Transverse colon (tissue), 4 donors: ENCODE data around the gene HEBP1. TPM values are rescaled to one million over a fixed set of nuclear protein-coding genes. Genes with fewer than 3 reads are reported as not detected.
A peak's percentile ranks its signal among the peaks of the same experiment; 100 is the strongest.

ENCODE experiments used
- DNase-seq: peaks from one replicate; pipeline ENCODE4 v3.0.0-alpha.2; 2019
- H3K27ac ChIP-seq, 4 donors: fragments of 200-600 bp; sonication (generic); 2 replicates each; pipeline ENCODE4 v1.5.1; 2016 to 2018; ENCODE audit warnings: inconsistent platforms in 4 of 4
- H3K27me3 ChIP-seq: fragments of 200-600 bp; sonication (generic); 2 replicates; pipeline ENCODE4 v1.5.1; 2017; ENCODE audit warnings: inconsistent platforms
- H3K36me3 ChIP-seq, 4 donors: fragments of 200-600 bp; sonication (generic); 2 replicates each; pipeline ENCODE4 v1.5.1; 2017 to 2019; ENCODE audit warnings: inconsistent platforms in 4 of 4
- H3K4me1 ChIP-seq, 4 donors: fragments of 200-600 bp; sonication (generic); 2 replicates each; pipeline ENCODE4 v1.5.1; 2017 to 2020; ENCODE audit warnings: inconsistent platforms in 4 of 4
- H3K4me3 ChIP-seq, 4 donors: fragments of 200-600 bp; sonication (generic); 1 replicate in 1 of 4; 2 replicates in 3 of 4; pipeline versions ENCODE4 v1.5.1 to v1.6.1; 2017 to 2019; ENCODE audit warnings: inconsistent platforms in 4 of 4
- H3K9me3 ChIP-seq, 2 donors: fragments of 200-600 bp; sonication (generic); 2 replicates each; pipeline ENCODE4 v1.5.1; 2017 to 2019; ENCODE audit warnings: inconsistent platforms in 2 of 2
- EP300 ChIP-seq: sonication (generic); formaldehyde crosslinking; IDR thresholded peaks from one replicate; pipeline ENCODE4 v1.6.1; 2017; ENCODE audit warnings: antibody characterized with exemption, low read depth
- POLR2A ChIP-seq: fragments of 450-650 bp; IDR thresholded peaks from one replicate; pipeline ENCODE4 v1.6.1; 2016; ENCODE audit warnings: antibody characterized with exemption, mild to moderate bottlenecking, moderate library complexity
- POLR2AphosphoS5 ChIP-seq, 3 donors: sonication (generic); formaldehyde crosslinking; IDR thresholded peaks; one replicate each; pipeline ENCODE4 v1.6.1; 2016; ENCODE audit warnings: antibody characterized with exemption in 3 of 3
- WGBS, 2 donors: methylation state at CpG; one replicate each; pipeline ENCODE4 v1.1.5; 2018; ENCODE audit warnings: low coverage in 1 of 2; 5-methylcytosine and 5-hydroxymethylcytosine counted together
- in situ Hi-C, 4 donors: fragments of 200-750 bp; cut with MboI; loops; one replicate each; pipeline versions ENCODE4 v1.15.0 to v1.15.1; 2017; ENCODE audit warnings: low sequenced_read_pairs in 3 of 4, low pct_ligation_motif_present in 1 of 4, low pct_unique_long_range_greater_than_20kb in 1 of 4
- intact Hi-C: fragments of 100-400 bp; cut with DNase I; formaldehyde crosslinking; loops from one replicate; pipeline ENCODE4 v1.15.1; 2023; ENCODE audit warnings: low total_unique reads
- total RNA-seq, 4 donors: library from RNA; depleted of rRNA; stranded (reverse); fragments of >200 nt; gene quantifications; one replicate each; pipeline ENCODE4 v1.1.0, GENCODE V29; 2016
- TF ChIP-seq, protein P1 (sequence below), 5 experiments: fragments of 200-600 bp in 3 of 5; fragments of 450-650 bp in 2 of 5; sonication (generic) in 3 of 5; IDR thresholded peaks; 1 replicate in 2 of 5; 2 replicates in 3 of 5; pipeline ENCODE4 v1.5.1; 2016 to 2017; ENCODE audit warnings: antibody characterized with exemption in 5 of 5, inconsistent platforms in 3 of 5, mild to moderate bottlenecking in 2 of 5, moderate library complexity in 1 of 5

The HEBP1 gene
- total RNA-seq, 4 donors from 2014 or later = 10.3 to 74.4 (median 37.4) TPM

DNA sequence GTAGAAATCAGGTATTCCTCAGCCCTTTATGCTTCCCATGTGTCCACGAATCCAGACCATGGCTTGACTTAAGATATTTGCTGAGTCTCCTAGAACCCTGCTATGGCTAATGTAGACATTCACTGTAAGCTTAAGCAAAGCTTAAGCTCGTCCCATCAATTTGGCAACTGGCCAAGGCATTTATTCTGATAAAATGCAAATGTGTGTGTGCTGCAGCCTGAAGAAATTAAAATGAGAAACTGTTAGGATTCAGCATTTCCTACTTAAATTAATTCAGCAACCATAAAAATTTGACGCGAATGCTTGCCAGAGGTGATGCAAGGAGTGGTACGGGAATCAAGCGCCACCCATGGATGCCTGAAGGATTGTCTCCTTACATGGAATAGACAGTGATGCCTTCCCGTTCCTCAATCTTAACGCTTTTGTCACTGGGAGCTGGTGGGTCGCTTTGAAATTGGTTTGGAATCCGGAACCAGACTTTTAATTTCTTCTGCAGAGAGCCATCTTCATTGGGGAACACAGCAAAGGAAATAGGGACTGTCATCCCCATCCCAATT, 13.2 kb downstream of the HEBP1 start:
- intact Hi-C loops = no loop called here
- in situ Hi-C loops = loop anchor here in 2 of 4 donors (10.0 to 25.0 kb wide), 3 partner anchors 72 to 152 kb away; no protein-coding TSS in a partner anchor
- Histone ChIP-seq H3K27me3 (no peaks in the 10 kb centered on the region), H3K9me3 (no peaks in the 10 kb centered on the region), H3K36me3 (peaks cover 0 to 21% (median 10%) of the 10 kb centered on the region in 4 donors), H3K4me1 (peaks cover 5 to 10% (median 7%) of the 10 kb centered on the region in 4 donors), H3K4me3 (no peak overlapping the region), H3K27ac (no peak overlapping the region)
- DNase-seq = no peak
- TF ChIP-seq, protein P1, sequence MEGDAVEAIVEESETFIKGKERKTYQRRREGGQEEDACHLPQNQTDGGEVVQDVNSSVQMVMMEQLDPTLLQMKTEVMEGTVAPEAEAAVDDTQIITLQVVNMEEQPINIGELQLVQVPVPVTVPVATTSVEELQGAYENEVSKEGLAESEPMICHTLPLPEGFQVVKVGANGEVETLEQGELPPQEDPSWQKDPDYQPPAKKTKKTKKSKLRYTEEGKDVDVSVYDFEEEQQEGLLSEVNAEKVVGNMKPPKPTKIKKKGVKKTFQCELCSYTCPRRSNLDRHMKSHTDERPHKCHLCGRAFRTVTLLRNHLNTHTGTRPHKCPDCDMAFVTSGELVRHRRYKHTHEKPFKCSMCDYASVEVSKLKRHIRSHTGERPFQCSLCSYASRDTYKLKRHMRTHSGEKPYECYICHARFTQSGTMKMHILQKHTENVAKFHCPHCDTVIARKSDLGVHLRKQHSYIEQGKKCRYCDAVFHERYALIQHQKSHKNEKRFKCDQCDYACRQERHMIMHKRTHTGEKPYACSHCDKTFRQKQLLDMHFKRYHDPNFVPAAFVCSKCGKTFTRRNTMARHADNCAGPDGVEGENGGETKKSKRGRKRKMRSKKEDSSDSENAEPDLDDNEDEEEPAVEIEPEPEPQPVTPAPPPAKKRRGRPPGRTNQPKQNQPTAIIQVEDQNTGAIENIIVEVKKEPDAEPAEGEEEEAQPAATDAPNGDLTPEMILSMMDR (IDR thresholded peaks at IDR 0.05) = no peak
- no peak for TF ChIP-seq POLR2A
- TF ChIP-seq POLR2AphosphoS5 (IDR thresholded peaks at IDR 0.05) = no peak
- no peak for TF ChIP-seq EP300
- 87% methylated on average over 7 to 10 of the region's 10 CpGs for WGBS, 2 donors

DNA sequence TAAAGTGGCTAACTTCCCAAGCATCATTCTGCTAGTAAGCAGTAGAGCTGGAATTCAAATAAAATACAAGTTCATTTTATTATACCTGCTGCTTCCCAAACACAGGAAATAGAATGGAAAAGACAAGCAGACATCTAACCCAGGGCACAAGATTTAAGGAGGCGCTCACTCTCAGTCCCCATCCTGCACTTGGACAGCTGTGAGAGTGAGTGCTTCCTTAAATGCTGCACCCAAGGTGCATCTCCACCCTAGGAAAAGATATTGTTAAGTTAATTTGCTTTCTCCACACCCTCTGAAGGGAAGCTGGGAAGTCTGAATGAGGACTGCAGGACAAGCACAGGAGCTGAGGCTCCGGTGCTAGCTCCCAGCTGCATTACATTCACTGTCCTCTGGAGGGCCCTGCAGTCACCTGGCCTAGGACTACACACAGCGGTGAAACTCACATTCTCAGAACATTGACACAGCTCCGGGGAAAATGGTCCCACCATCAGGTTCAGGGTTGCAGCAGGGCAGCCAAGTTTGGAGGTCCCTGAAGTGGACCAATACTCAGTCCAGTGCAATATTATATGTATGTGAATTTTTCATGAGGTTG, 14.2 kb downstream of the HEBP1 start:
- intact Hi-C loops (no loop called here), in situ Hi-C loops (loop anchor here in 2 of 4 donors (10.0 to 25.0 kb wide), 3 partner anchors 71 to 151 kb away; no protein-coding TSS in a partner anchor)
- Histone ChIP-seq H3K36me3 (peaks cover 0 to 21% (median 10%) of the 10 kb centered on the region in 4 donors), H3K9me3 (no peaks in the 10 kb centered on the region), H3K4me1 (peaks cover 0 to 3% (median 2%) of the 10 kb centered on the region in 4 donors), H3K27me3 (no peaks in the 10 kb centered on the region), H3K4me3 (no peak overlapping the region), H3K27ac (no peak overlapping the region)
- WGBS, 2 donors = 75 to 86% methylated on average over 1 to 4 of the region's 4 CpGs
- peak; percentile 48 for DNase-seq
- TF ChIP-seq, protein P1 (IDR thresholded peaks at IDR 0.05) = peak in 4 of 5 experiments; percentile 35 to 53 (median 44)
- TF ChIP-seq POLR2A (no peak), EP300 (no peak), POLR2AphosphoS5 (IDR thresholded peaks at IDR 0.05) (no peak)

DNA sequence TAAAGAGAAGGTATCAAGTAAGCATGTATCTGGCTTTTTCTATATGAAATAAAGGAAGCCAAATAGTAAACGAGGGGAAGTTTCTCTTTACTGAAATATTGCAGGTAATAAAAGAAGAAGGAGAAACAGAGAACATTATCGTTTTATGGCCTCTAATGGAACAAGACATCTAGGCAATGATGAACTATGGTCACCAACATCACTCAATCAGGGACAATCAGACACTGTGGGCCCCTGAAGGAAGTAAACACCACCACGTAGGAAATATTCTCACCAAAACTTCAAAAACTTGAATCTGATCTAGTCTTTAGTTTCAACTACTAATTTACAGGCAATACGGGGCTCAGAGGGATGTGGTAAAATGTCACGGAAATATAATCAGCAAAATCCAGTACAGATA, 15.9 kb downstream of the HEBP1 start:
- Histone ChIP-seq H3K27me3 (no peaks in the 10 kb centered on the region), H3K4me1 (peaks cover 0 to 13% (median 3%) of the 10 kb centered on the region in 4 donors), H3K36me3 (peaks cover 0 to 23% (median 9%) of the 10 kb centered on the region in 4 donors), H3K9me3 (no peaks in the 10 kb centered on the region), H3K27ac (no peak overlapping the region), H3K4me3 (no peak overlapping the region)
- WGBS, 2 donors = 73 to 76% methylated on average over 4 to 5 of the region's 5 CpGs
- in situ Hi-C loops (loop anchor here in 3 of 4 donors (5.0 to 25.0 kb wide), 4 partner anchors 69 to 149 kb away; no protein-coding TSS in a partner anchor), intact Hi-C loops (loop anchor here (5.0 kb wide), 1 partner anchor 67 kb away; no protein-coding TSS in a partner anchor)
- DNase-seq = no peak
- TF ChIP-seq, protein P1 (IDR thresholded peaks at IDR 0.05) = no peak
- TF ChIP-seq EP300 = no peak

DNA sequence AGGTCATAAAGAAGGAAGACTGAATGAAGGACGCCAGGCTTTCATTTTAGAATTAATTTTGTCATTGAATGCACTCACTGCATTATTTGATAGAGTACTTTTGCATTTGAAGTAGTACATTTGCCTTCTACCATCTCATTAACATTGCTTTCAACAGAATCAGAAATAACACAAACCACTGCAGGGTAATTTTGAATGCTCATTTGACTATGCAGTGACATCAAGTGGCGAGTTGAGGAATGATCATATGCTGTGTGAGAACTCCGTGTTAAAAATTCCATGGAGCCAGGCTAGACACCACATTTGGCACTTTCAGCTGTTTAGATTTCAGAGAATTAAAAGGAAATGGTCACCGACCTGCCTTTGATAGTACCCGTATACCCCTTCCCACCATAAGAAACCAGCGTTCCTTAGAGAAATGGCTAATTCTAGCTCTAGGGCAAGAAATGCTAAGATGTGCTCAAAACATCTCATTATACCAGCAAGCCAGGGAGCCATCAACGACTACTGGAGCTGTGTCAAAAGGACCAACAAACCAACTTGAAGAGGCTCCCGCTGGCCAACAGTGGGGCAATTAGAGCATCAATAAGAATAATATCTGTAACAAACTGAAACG, 16.5 kb downstream of the HEBP1 start:
- WGBS, 2 donors = 48 to 50% methylated on average over 7 to 9 of the region's 9 CpGs
- no peak for TF ChIP-seq POLR2A
- TF ChIP-seq POLR2AphosphoS5 (IDR thresholded peaks at IDR 0.05) = no peak
- TF ChIP-seq, protein P1 (IDR thresholded peaks at IDR 0.05) = peak; percentile 46 to 58 (median 51)
- no peak for TF ChIP-seq EP300
- Histone ChIP-seq H3K4me3 (no peak overlapping the region), H3K4me1 (peaks cover 0 to 15% (median 3%) of the 10 kb centered on the region in 4 donors), H3K36me3 (peaks cover 0 to 19% (median 6%) of the 10 kb centered on the region in 4 donors), H3K27me3 (no peaks in the 10 kb centered on the region), H3K9me3 (no peaks in the 10 kb centered on the region), H3K27ac (peak overlapping the region in 1 of 4 donors; percentile 7)
- DNase-seq = no peak
- in situ Hi-C loops = loop anchor here in 3 of 4 donors (5.0 to 25.0 kb wide), 4 partner anchors 69 to 149 kb away; no protein-coding TSS in a partner anchor
- intact Hi-C loops = loop anchor here (5.0 kb wide), 1 partner anchor 66 kb away; no protein-coding TSS in a partner anchor
